ENCODE results near the gene C1QA. TPM values are rescaled to one million over a fixed set of nuclear protein-coding genes. Genes with fewer than 3 reads are reported as not detected.

The C1QA gene
- total RNA-seq, 2 donors from 2014 or later = not detected

DNA sequence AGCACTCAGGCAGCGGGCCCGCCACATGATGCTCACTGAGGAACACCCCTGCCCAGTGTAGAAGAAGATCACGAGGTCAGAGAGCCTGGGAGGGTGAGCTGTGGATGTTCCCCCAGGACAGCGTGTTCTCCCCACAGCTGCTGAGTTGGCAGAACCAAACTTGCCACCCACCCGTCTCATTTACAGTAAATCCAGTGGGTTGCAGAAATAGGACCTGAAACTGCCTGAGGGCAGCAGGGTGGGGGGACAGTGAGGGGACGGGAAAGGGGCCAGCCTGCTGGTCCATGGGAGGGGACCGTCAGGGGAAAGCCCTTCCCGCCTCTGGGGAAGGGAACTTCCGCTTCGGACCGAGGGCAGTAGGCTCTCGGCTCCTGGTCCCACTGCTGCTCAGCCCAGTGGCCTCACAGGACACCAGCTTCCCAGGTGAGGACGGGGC is 16.5 kb downstream of the C1QA start, which contains the start of gene C1QB:
Gene C1QB (plus strand): TSS at position 356 of the 436 bp plus-strand sequence. CDS start 6,227 bp downstream, outside the sequence.
- TF ChIP-seq, protein P1, sequence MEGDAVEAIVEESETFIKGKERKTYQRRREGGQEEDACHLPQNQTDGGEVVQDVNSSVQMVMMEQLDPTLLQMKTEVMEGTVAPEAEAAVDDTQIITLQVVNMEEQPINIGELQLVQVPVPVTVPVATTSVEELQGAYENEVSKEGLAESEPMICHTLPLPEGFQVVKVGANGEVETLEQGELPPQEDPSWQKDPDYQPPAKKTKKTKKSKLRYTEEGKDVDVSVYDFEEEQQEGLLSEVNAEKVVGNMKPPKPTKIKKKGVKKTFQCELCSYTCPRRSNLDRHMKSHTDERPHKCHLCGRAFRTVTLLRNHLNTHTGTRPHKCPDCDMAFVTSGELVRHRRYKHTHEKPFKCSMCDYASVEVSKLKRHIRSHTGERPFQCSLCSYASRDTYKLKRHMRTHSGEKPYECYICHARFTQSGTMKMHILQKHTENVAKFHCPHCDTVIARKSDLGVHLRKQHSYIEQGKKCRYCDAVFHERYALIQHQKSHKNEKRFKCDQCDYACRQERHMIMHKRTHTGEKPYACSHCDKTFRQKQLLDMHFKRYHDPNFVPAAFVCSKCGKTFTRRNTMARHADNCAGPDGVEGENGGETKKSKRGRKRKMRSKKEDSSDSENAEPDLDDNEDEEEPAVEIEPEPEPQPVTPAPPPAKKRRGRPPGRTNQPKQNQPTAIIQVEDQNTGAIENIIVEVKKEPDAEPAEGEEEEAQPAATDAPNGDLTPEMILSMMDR (conservative IDR thresholded peaks at IDR 0.05) = no peak
- Histone ChIP-seq H3K27me3 (ENCODE audit: control insufficient read depth, insufficient read depth, low read length, poor library complexity, severe bottlenecking) (peaks cover 16% of the 10 kb centered on the region), H3K36me3 (ENCODE audit: control insufficient read depth, insufficient read depth, low read length) (no peaks in the 10 kb centered on the region), H3K4me1 (ENCODE audit: control insufficient read depth, insufficient read depth, low read length) (no peaks in the 10 kb centered on the region), H3K9ac (ENCODE audit: extremely low read depth, low read length, poor library complexity, severe bottlenecking) (no peak within 1 kb of the TSS), H3K9me3 (ENCODE audit: control insufficient read depth, low read length) (no peaks in the 10 kb centered on the region), H3K4me3 (ENCODE audit: low read length) (no peak within 1 kb of the TSS), H3K27ac (ENCODE audit: low read depth, low read length) (no peak within 1 kb of the TSS)
- H3K27me3 Mint-ChIP-seq (ENCODE audit: insufficient read depth) = peaks cover 11% of the 10 kb centered on the region
- H3K9me3 Mint-ChIP-seq = no peaks in the 10 kb centered on the region
- WGBS, 2 experiments (ENCODE audit: insufficient coverage in 1 of 2, insufficient read length in 1 of 2) = 83 to 91% methylated on average over 8 to 13 of the region's 13 CpGs
- no peaks in the 10 kb centered on the region for H3K36me3 Mint-ChIP-seq (ENCODE audit: low read depth)
- H3K4me3 Mint-ChIP-seq = no peak within 1 kb of the TSS
- no peak for DNase-seq
- H3K27ac Mint-ChIP-seq = no peak within 1 kb of the TSS
- no peaks in the 10 kb centered on the region for H3K4me1 Mint-ChIP-seq

DNA sequence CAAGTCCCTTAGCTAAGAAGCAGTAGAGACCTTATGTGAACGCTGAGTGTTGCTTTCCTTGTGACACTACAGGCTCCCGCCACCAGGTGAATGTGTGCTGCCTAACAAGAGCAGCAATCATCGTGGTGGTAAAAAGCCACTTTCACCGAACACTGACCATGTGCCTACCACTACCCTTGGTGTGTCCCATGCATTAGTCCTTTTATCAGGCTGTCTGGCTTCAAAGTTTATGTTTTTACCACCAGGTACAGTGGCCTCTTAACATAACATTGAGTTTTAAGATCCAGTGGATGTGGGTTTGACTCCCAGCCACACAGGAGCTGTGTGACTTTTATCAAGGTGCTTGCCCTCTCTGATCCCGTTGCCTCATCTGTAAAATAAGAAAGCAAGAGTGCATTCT is 18.3 kb downstream of the C1QA start:
- Histone ChIP-seq H3K9me3 (ENCODE audit: control insufficient read depth, low read length) (no peaks in the 10 kb centered on the region), H3K4me3 (ENCODE audit: low read length) (no peak overlapping the region), H3K4me1 (ENCODE audit: control insufficient read depth, insufficient read depth, low read length) (no peaks in the 10 kb centered on the region), H3K27ac (ENCODE audit: low read depth, low read length) (no peak overlapping the region), H3K36me3 (ENCODE audit: control insufficient read depth, insufficient read depth, low read length) (no peaks in the 10 kb centered on the region), H3K9ac (ENCODE audit: extremely low read depth, low read length, poor library complexity, severe bottlenecking) (no peak overlapping the region), H3K27me3 (ENCODE audit: control insufficient read depth, insufficient read depth, low read length, poor library complexity, severe bottlenecking) (peaks cover 16% of the 10 kb centered on the region)
- TF ChIP-seq, protein P1 (conservative IDR thresholded peaks at IDR 0.05) = peak; percentile 67
- DNase-seq = peak; percentile 80
- no peak overlapping the region for H3K4me3 Mint-ChIP-seq
- H3K4me1 Mint-ChIP-seq = no peaks in the 10 kb centered on the region
- 75% methylated on average over 5 of the region's 5 CpGs for WGBS, 2 experiments (ENCODE audit: insufficient coverage in 1 of 2, insufficient read length in 1 of 2)
- H3K36me3 Mint-ChIP-seq (ENCODE audit: low read depth) = no peaks in the 10 kb centered on the region
- peaks cover 11% of the 10 kb centered on the region for H3K27me3 Mint-ChIP-seq (ENCODE audit: insufficient read depth)
- no peaks in the 10 kb centered on the region for H3K9me3 Mint-ChIP-seq
- H3K27ac Mint-ChIP-seq = no peak overlapping the region

DNA sequence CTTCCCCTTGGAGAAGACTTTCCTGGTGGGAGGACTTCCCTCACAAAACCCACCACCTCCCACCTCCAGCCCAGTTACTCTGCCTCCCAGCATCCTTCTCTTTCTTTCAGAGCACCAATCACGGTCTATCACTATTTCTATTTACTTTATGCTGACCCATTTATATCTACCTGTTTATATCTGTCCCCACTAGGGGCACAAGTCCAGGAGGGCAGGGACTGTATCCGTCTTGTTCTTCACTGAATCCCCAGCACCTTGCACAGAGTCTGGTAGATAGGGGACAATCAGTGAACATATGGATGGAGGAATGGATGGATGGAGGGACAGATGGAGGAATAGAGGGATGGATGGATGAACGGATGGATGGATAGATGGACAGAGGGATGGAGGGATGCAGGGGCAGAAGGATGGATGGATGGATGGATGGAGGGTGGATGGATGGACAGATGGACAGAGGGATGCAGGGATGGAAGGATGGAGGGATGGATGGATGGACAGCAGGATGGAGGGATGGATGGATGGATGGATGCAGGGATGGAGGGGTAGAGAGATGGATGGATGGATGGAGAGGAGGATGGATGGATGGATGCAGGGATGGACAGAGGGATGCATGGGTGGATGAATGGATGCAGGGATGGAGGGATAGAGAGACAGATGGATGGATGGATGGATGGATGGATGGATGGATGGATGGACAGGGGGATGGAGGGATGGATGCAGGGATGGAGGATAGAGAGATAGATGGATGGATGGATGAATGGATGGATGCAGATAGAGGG is 22.1 kb downstream of the C1QA start:
- DNase-seq = no peak
- WGBS, 2 experiments (ENCODE audit: insufficient coverage in 1 of 2, insufficient read length in 1 of 2) = 80 to 84% methylated on average over 3 of the region's 3 CpGs

More for the DNA sequence above, 22.1 kb downstream of the C1QA start:
- Mint-ChIP-seq H3K9me3 (no peaks in the 10 kb centered on the region), H3K4me1 (peaks cover 5% of the 10 kb centered on the region), H3K4me3 (no peak overlapping the region), H3K36me3 (ENCODE audit: low read depth) (no peaks in the 10 kb centered on the region), H3K27me3 (ENCODE audit: insufficient read depth) (peaks cover 11% of the 10 kb centered on the region), H3K27ac (no peak overlapping the region)
- Histone ChIP-seq H3K27ac (ENCODE audit: low read depth, low read length) (no peak overlapping the region), H3K4me1 (ENCODE audit: control insufficient read depth, insufficient read depth, low read length) (no peaks in the 10 kb centered on the region), H3K9me3 (ENCODE audit: control insufficient read depth, low read length) (no peaks in the 10 kb centered on the region), H3K9ac (ENCODE audit: extremely low read depth, low read length, poor library complexity, severe bottlenecking) (no peak overlapping the region), H3K27me3 (ENCODE audit: control insufficient read depth, insufficient read depth, low read length, poor library complexity, severe bottlenecking) (peaks cover 16% of the 10 kb centered on the region), H3K36me3 (ENCODE audit: control insufficient read depth, insufficient read depth, low read length) (no peaks in the 10 kb centered on the region), H3K4me3 (ENCODE audit: low read length) (no peak overlapping the region)
- TF ChIP-seq, protein P1 (conservative IDR thresholded peaks at IDR 0.05) = peak; percentile 44
